Head of caudate nucleus (tissue), 42 donors: ENCODE measurements around the gene BFAR.
"Not testable (repeated sequence)": the region's sequence is repeated elsewhere in the genome, so short reads cannot be mapped to it uniquely, and the experiment has no call there.

Experiments
- DNase-seq, 42 donors: peaks; one replicate each; pipeline versions ENCODE4 v3.0.0 to v3.0.0-alpha.2; 2020 to 2021; ENCODE audit warnings: mixed read lengths in 7 of 42
- intact Hi-C: fragments of 100-400 bp; cut with DNase I; formaldehyde crosslinking; loops from one replicate; pipeline ENCODE4 v1.15.0; 2022

The BFAR gene

GRCh38 chr16:14632693-14633569, at the start of gene BFAR:
BFAR (plus strand) TSS chr16:14632951; CDS start chr16:14644347, 11,396 bp downstream.
- intact Hi-C loops = no loop called here
- peak; percentile 98 to 100 (median 99) for DNase-seq

GRCh38 chr16:14585287-14585686, 47.5 kb upstream of the BFAR start:
- intact Hi-C loops = no loop called here
- no peak for DNase-seq

GRCh38 chr16:14586637-14587305, 46.0 kb upstream of the BFAR start:
- intact Hi-C loops = no loop called here
- DNase-seq = no peak

GRCh38 chr16:14600164-14600563, 32.6 kb upstream of the BFAR start:
- intact Hi-C loops = no loop called here
- DNase-seq = peak in 7 of 42 donors; percentile 9 to 48 (median 17)

GRCh38 chr16:14602443-14602963, 30.2 kb upstream of the BFAR start:
- peak in 33 of 42 donors; percentile 7 to 82 (median 43) for DNase-seq
- intact Hi-C loops = no loop called here

- intact Hi-C loops = no loop called here
- no peak for DNase-seq
Measured at GRCh38 chr16:14606102-14606501, 26.6 kb upstream of the BFAR start.

GRCh38 chr16:14608111-14608566, 24.6 kb upstream of the BFAR start:
- intact Hi-C loops = no loop called here
- DNase-seq = no peak

GRCh38 chr16:14608604-14609003, 24.1 kb upstream of the BFAR start:
- DNase-seq = peak in 3 of 42 donors; percentile 5 to 58 (median 9)
- intact Hi-C loops = no loop called here

- intact Hi-C loops = no loop called here
- DNase-seq = no peak
Measured at GRCh38 chr16:14609716-14610115, 23.0 kb upstream of the BFAR start.

- intact Hi-C loops = no loop called here
- DNase-seq = no peak
Measured at GRCh38 chr16:14611660-14612059, 21.1 kb upstream of the BFAR start.

- DNase-seq = no peak
Measured at GRCh38 chr16:14613991-14614390, 18.8 kb upstream of the BFAR start.

GRCh38 chr16:14616280-14616679, 16.5 kb upstream of the BFAR start:
- DNase-seq = no peak
- intact Hi-C loops = no loop called here

More at GRCh38 chr16:14613991-14614390, 18.8 kb upstream of the BFAR start:
- intact Hi-C loops = no loop called here

- DNase-seq = peak in 1 of 42 donors; percentile 16
- intact Hi-C loops = no loop called here
Measured at GRCh38 chr16:14618566-14618965, 14.2 kb upstream of the BFAR start.

- intact Hi-C loops = no loop called here
- DNase-seq = no peak
Measured at GRCh38 chr16:14627078-14627477, 5.7 kb upstream of the BFAR start.

GRCh38 chr16:14628806-14629611, 3.7 kb upstream of the BFAR start:
- intact Hi-C loops = no loop called here
- DNase-seq = no peak

GRCh38 chr16:14629612-14629918, 3.2 kb upstream of the BFAR start:
- intact Hi-C loops = no loop called here
- DNase-seq = peak in 6 of 42 donors; percentile 19 to 51 (median 22)

GRCh38 chr16:14629919-14630619, 2.7 kb upstream of the BFAR start, which contains the start of gene PARN:
PARN (minus strand) TSS chr16:14630260; CDS start chr16:14630125, 135 bp downstream.
- DNase-seq = peak; percentile 92 to 98 (median 95)
- intact Hi-C loops = no loop called here

GRCh38 chr16:14630620-14631330, 2.0 kb upstream of the BFAR start:
- intact Hi-C loops = not testable (repeated sequence)
- DNase-seq = peak in 2 of 42 donors; percentile 10 to 33
